Esophagus muscularis mucosa (tissue), 4 donors: Measurements from ENCODE around the gene GRK1.

Source experiments
- EP300 ChIP-seq: sonication (generic); formaldehyde crosslinking; IDR thresholded peaks from one replicate; pipeline ENCODE4 v1.6.1; 2017; ENCODE audit warnings: antibody characterized with exemption
- POLR2A ChIP-seq: fragments of 450-650 bp; IDR thresholded peaks from one replicate; pipeline ENCODE4 v1.6.1; 2017; ENCODE audit warnings: antibody characterized with exemption, moderate library complexity, mild to moderate bottlenecking, low read depth
- POLR2AphosphoS5 ChIP-seq, 2 donors: sonication (generic); formaldehyde crosslinking; IDR thresholded peaks; one replicate each; pipeline ENCODE4 v1.6.1; 2017; ENCODE audit warnings: antibody characterized with exemption in 2 of 2
- TF ChIP-seq, protein P1 (sequence below), 3 experiments: fragments of 200-600 bp in 2 of 3; fragments of 450-650 bp in 1 of 3; sonication (generic) in 2 of 3; IDR thresholded peaks; one replicate each; pipeline ENCODE4 v1.5.1; 2017 to 2019; ENCODE audit warnings: antibody characterized with exemption in 3 of 3, mild to moderate bottlenecking in 2 of 3, moderate library complexity in 1 of 3

DNA sequence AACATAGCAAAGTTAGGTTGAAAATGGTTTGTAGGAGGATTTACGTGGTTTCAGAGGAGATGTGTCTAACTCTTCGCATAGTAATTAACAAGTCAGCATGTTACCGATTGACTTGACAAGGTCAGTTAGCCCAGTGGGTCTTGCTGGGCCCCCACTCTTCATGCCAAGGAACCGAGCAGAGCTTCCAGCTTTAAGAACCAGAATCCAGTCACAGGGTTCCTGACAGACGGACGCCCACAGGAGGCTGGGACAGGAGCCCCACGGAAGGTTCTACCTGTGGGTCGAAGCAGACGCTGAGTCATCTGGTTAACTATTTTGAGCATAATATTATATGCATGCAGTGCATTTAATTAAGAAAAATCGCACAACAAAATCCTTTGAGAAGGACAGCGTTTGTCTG is 95.5 kb downstream of the GRK1 start:
- TF ChIP-seq, protein P1, sequence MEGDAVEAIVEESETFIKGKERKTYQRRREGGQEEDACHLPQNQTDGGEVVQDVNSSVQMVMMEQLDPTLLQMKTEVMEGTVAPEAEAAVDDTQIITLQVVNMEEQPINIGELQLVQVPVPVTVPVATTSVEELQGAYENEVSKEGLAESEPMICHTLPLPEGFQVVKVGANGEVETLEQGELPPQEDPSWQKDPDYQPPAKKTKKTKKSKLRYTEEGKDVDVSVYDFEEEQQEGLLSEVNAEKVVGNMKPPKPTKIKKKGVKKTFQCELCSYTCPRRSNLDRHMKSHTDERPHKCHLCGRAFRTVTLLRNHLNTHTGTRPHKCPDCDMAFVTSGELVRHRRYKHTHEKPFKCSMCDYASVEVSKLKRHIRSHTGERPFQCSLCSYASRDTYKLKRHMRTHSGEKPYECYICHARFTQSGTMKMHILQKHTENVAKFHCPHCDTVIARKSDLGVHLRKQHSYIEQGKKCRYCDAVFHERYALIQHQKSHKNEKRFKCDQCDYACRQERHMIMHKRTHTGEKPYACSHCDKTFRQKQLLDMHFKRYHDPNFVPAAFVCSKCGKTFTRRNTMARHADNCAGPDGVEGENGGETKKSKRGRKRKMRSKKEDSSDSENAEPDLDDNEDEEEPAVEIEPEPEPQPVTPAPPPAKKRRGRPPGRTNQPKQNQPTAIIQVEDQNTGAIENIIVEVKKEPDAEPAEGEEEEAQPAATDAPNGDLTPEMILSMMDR (IDR thresholded peaks at IDR 0.05): no peak
- no peak for TF ChIP-seq POLR2A
- no peak for TF ChIP-seq EP300
- TF ChIP-seq POLR2AphosphoS5 (IDR thresholded peaks at IDR 0.05): no peak
